ENCODE measurements around the gene PC.

DNA sequence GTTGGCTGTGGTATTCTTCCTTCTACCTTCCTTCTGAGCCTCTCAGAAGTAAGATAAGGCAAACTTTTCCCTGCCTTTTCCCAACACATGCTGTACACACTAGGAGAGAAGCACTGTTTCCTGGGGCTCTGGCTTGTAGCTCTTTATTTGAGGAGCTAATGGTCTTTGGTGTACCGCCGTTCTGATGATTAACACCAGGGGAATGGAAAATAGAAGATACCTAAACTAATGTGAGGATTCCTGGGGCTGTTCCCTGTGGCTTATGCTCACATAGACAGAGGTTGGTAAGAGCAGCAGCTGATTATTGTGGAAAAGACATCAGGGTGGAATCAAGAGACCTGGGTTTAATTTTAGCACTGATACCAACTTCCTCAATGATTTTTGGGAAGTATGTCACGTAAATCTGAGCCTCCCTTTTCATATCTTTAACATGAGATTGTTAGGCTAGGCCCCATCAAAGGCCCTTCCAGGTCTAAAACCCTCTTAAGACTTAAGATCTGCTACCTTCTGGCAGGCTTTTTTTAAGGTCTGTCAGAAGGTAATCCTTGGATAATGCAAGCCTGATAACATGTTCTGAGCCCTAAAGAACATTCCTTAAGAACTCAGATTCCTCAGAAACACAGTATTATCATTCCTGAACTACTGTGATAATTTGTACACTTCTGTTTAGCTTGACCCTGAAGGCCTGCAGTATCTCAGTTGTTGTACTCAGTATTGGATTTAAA, 139.8 kb downstream of the PC start:
- no peak for TF ChIP-seq CTCF (IDR thresholded peaks at IDR 0.05; ENCODE audit: insufficient read depth, low read depth, low read length)
- no peak for TF ChIP-seq EZH2 (IDR thresholded peaks at IDR 0.05; ENCODE audit: insufficient read depth, low read length)

All from astrocyte (in vitro differentiated cells and primary cell).